GM23338 (cell line): Measurements from ENCODE around the gene MAN2A2. TPM values are rescaled to one million over a fixed set of nuclear protein-coding genes. Genes with fewer than 3 reads are reported as not detected.

Experiments used
- ATAC-seq: fragments of 200-7000 bp; cut with Tn5 transposase; 3 replicates; pipeline ENCODE4 v1.9.1; 2020
- DNase-seq: peaks from one replicate; pipeline ENCODE4 v3.0.0-alpha.2; 2015; ENCODE audit warnings: low spot score
- H2AFZ ChIP-seq: fragments of 200-600 bp; sonication (generic); 2 replicates; pipeline ENCODE4 v1.8.0; 2016; ENCODE audit warnings: antibody characterized with exemption, mild to moderate bottlenecking, moderate library complexity
- H3F3A ChIP-seq: fragments of 200-600 bp; sonication (generic); replicated peaks from 2 replicates; pipeline ENCODE4 v1.8.0; 2017; ENCODE audit warnings: antibody characterized with exemption, mixed run types, low read depth
- H3K27ac ChIP-seq: fragments of 200-600 bp; sonication (generic); 2 replicates; pipeline ENCODE4 v1.6.1; 2016; ENCODE audit warnings: low read depth
- H3K27me3 ChIP-seq: fragments of 200-600 bp; sonication (generic); 2 replicates; pipeline ENCODE4 v1.8.0; 2016; ENCODE audit warnings: mild to moderate bottlenecking, mixed run types, moderate library complexity; ENCODE audit not compliant: insufficient read depth
- H3K36me3 ChIP-seq: fragments of 200-600 bp; sonication (generic); 2 replicates; pipeline ENCODE4 v1.8.0; 2016; ENCODE audit warnings: mild to moderate bottlenecking; ENCODE audit not compliant: insufficient read depth
- H3K4me1 ChIP-seq: fragments of 200-600 bp; sonication (generic); 2 replicates; pipeline ENCODE4 v1.8.0; 2016; ENCODE audit warnings: mild to moderate bottlenecking, moderate library complexity; ENCODE audit not compliant: insufficient read depth
- H3K4me2 ChIP-seq: fragments of 200-600 bp; sonication (generic); 2 replicates; pipeline ENCODE4 v1.7.1; 2017; ENCODE audit warnings: mixed run types
- H3K4me3 ChIP-seq: fragments of 200-600 bp; sonication (generic); 2 replicates; pipeline ENCODE4 v1.6.1; 2016; ENCODE audit warnings: mixed run types
- H3K79me2 ChIP-seq: fragments of 200-600 bp; sonication (generic); replicated peaks from 2 replicates; pipeline ENCODE4 v1.8.0; 2017; ENCODE audit warnings: mild to moderate bottlenecking; ENCODE audit not compliant: insufficient read depth
- H3K9me2 ChIP-seq: fragments of 200-600 bp; sonication (generic); 2 replicates; pipeline ENCODE4 v1.8.0; 2017; ENCODE audit not compliant: insufficient read depth
- H4K20me1 ChIP-seq: fragments of 200-600 bp; sonication (generic); replicated peaks from 2 replicates; pipeline ENCODE4 v1.8.0; 2017; ENCODE audit warnings: mild to moderate bottlenecking; ENCODE audit not compliant: insufficient read depth
- H3K27ac Mint-ChIP-seq: 2 replicates; pipeline ENCODE4 v1.8.0; 2020; ENCODE audit warnings: inconsistent platforms, mild to moderate bottlenecking, moderate library complexity, mixed read lengths
- H3K27me3 Mint-ChIP-seq: 3 replicates; pipeline ENCODE4 v1.8.0; 2022; ENCODE audit warnings: low read depth, mild to moderate bottlenecking, moderate library complexity, mixed read lengths, inconsistent platforms; ENCODE audit not compliant: insufficient read depth, poor library complexity
- H3K36me3 Mint-ChIP-seq: 3 replicates; pipeline ENCODE4 v1.8.0; 2021; ENCODE audit warnings: low read depth, mild to moderate bottlenecking, inconsistent platforms, moderate library complexity, mixed read lengths
- H3K4me1 Mint-ChIP-seq: 3 replicates; pipeline ENCODE4 v1.8.0; 2020; ENCODE audit warnings: mild to moderate bottlenecking, inconsistent platforms, mixed read lengths
- H3K4me3 Mint-ChIP-seq: 3 replicates; pipeline ENCODE4 v1.8.0; 2021; ENCODE audit warnings: moderate library complexity, mild to moderate bottlenecking, inconsistent platforms, mixed read lengths
- H3K9me3 Mint-ChIP-seq: 3 replicates; pipeline ENCODE4 v1.8.0; 2020; ENCODE audit warnings: moderate library complexity, mild to moderate bottlenecking, inconsistent platforms, mixed read lengths
- CREB1 ChIP-seq: fragments of 250-450 bp; sonication (Bioruptor Pico); IDR thresholded peaks from 2 replicates; pipeline ENCODE4 v1.5.0; 2020; ENCODE audit warnings: low read depth, mild to moderate bottlenecking, moderate library complexity
- EZH2 ChIP-seq: fragments of 200-600 bp; sonication (generic); IDR thresholded peaks from one replicate; pipeline ENCODE4 v1.8.0; 2017; ENCODE audit warnings: antibody characterized with exemption, mild to moderate bottlenecking, low read depth; ENCODE audit not compliant: unreplicated experiment
- EZH2phosphoT487 ChIP-seq: fragments of 200-600 bp; sonication (generic); IDR thresholded peaks from one replicate; pipeline ENCODE4 v1.8.1; 2018; ENCODE audit warnings: antibody characterized with exemption; ENCODE audit not compliant: unreplicated experiment
- JUNB ChIP-seq: IDR thresholded peaks from one replicate; pipeline ENCODE4 v1.6.1; 2016; ENCODE audit warnings: antibody characterized with exemption; ENCODE audit not compliant: unreplicated experiment
- NANOG ChIP-seq: IDR thresholded peaks from 2 replicates; pipeline ENCODE4 v1.6.1; 2016; ENCODE audit warnings: antibody characterized with exemption, borderline replicate concordance
- POLR2AphosphoS5 ChIP-seq: IDR thresholded peaks from 2 replicates; pipeline ENCODE4 v1.6.1; 2016; ENCODE audit warnings: antibody characterized with exemption, low read depth
- ZNF114 ChIP-seq: fragments of 250-450 bp; sonication (Bioruptor Pico); IDR thresholded peaks from 2 replicates; pipeline ENCODE4 v1.5.0; 2020; ENCODE audit warnings: mild to moderate bottlenecking, moderate library complexity
- ZNF331 ChIP-seq: fragments of 250-450 bp; sonication (Bioruptor Pico); IDR thresholded peaks from 2 replicates; pipeline ENCODE4 v1.5.0; 2020; ENCODE audit warnings: low read depth, mild to moderate bottlenecking, moderate library complexity
- polyA plus RNA-seq: library from polyadenylated mRNA; unstranded; fragments of >200 nt; fragmentation: Nextera tagmentation; extraction: Ambion mirVana; gene quantifications from 2 replicates; pipeline ENCODE4 v1.2.1, GENCODE V29; 2016
- total RNA-seq: library from RNA; depleted of rRNA; stranded (reverse); fragments of >200 nt; shearing (Covaris generic); gene quantifications from 2 replicates; pipeline ENCODE4 v1.2.3, GENCODE V29; 2014
- TF ChIP-seq, protein P1 (sequence below), 2 experiments: fragments of 200-600 bp in 1 of 2; sonication (generic) in 1 of 2; conservative IDR thresholded peaks; 2 replicates each; pipeline versions ENCODE4 v1.5.1 to v1.6.1; 2016 to 2017; ENCODE audit warnings: antibody characterized with exemption in 2 of 2, low read depth in 2 of 2, mild to moderate bottlenecking in 2 of 2, moderate library complexity in 1 of 2
- TF ChIP-seq, protein P2 (sequence below): IDR thresholded peaks from one replicate; pipeline ENCODE4 v1.6.1; 2018; ENCODE audit warnings: antibody characterized with exemption; ENCODE audit not compliant: unreplicated experiment

Gene MAN2A2
- total and polyA plus RNA-seq, 2 experiments from 2014 or later = 8.2 to 17.1 TPM

DNA sequence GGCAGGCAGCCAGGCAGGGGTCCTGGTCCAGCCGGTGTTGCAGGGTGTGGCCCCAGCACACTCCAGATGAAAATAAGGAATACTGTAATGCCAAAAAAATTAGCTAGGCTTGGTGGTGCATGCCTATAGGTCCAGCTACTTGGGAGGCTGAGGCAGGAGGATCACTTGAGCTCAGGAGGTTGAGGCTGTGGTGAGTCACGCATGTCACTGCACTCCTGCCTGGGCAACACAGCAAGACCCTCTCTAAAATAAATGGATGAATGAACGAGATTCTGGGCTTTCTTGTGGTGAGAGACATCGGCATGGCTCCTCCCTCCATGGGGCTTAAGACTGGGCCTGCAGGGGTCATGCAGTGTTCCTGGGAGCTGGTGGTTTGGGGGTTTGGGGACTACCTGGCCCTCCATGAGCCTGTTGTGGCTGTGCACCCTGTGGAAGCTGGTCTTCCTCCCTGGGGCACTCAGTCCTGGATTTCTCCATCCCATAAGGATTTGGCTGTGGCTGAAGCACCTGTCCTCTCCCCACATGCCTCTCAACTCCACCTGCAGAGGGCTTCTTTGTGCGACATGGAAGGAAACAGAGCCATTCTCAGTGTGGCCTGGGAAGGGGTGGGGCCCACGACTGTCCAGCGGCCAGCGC is 44.0 kb downstream of the MAN2A2 start:
- Histone ChIP-seq H3K79me2 (no peaks in the 10 kb centered on the region), H3F3A (no peaks in the 10 kb centered on the region), H3K4me1 (no peaks in the 10 kb centered on the region), H3K36me3 (peaks cover 14% of the 10 kb centered on the region; the same call in 1 of the 2 replicates), H3K4me3 (no peak overlapping the region), H2AFZ (no peak overlapping the region), H3K9me2 (no peaks in the 10 kb centered on the region), H3K27me3 (no peaks in the 10 kb centered on the region), H3K4me2 (no peak overlapping the region), H3K27ac (no peak overlapping the region), H4K20me1 (no peaks in the 10 kb centered on the region; the same call in 1 of the 2 replicates)
- H3K4me1 Mint-ChIP-seq = no peaks in the 10 kb centered on the region
- TF ChIP-seq, protein P1, sequence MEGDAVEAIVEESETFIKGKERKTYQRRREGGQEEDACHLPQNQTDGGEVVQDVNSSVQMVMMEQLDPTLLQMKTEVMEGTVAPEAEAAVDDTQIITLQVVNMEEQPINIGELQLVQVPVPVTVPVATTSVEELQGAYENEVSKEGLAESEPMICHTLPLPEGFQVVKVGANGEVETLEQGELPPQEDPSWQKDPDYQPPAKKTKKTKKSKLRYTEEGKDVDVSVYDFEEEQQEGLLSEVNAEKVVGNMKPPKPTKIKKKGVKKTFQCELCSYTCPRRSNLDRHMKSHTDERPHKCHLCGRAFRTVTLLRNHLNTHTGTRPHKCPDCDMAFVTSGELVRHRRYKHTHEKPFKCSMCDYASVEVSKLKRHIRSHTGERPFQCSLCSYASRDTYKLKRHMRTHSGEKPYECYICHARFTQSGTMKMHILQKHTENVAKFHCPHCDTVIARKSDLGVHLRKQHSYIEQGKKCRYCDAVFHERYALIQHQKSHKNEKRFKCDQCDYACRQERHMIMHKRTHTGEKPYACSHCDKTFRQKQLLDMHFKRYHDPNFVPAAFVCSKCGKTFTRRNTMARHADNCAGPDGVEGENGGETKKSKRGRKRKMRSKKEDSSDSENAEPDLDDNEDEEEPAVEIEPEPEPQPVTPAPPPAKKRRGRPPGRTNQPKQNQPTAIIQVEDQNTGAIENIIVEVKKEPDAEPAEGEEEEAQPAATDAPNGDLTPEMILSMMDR (conservative IDR thresholded peaks at IDR 0.05; ENCODE audit: low read depth in 2 of 2) = no peak
- TF ChIP-seq EZH2 = no peak
- no peak for TF ChIP-seq CREB1
- no peak for TF ChIP-seq JUNB
- TF ChIP-seq POLR2AphosphoS5 = no peak
- no peak overlapping the region for H3K4me3 Mint-ChIP-seq
- H3K9me3 Mint-ChIP-seq = no peaks in the 10 kb centered on the region
- no peak; the same call in 2 of the 3 replicates for ATAC-seq
- peaks cover 75% of the 10 kb centered on the region for H3K36me3 Mint-ChIP-seq
- no peak for DNase-seq
- H3K27ac Mint-ChIP-seq = no peak overlapping the region
- H3K27me3 Mint-ChIP-seq = peaks cover 4% of the 10 kb centered on the region

GRCh38 chr15:90947577-90948357 is 44.7 kb downstream of the MAN2A2 start:
- Histone ChIP-seq H4K20me1 (no peaks in the 10 kb centered on the region; the same call in 1 of the 2 replicates), H3K36me3 (peaks cover 14% of the 10 kb centered on the region; the same call in 1 of the 2 replicates)
- TF ChIP-seq JUNB = no peak

DNA sequence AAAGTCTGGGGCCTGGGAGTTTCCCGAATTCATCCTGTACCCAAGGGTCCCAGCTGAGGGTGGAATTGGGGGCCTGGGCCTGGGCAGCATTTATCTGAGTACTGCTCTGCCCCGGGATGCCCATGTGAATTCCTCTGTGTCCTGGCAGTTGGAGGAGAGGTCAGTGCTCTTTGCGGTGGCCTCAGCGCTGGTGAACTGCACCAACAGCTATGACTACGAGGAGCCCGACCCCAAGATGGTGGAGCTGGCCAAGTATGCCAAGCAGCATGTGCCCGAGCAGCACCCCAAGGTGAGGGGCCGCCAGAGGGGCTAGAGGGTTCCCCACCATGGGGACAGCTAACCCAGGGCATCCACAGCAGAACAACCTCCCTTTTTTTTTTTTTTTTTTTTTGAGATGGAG is 45.4 kb downstream of the MAN2A2 start:
- H3K9me2 ChIP-seq = no peaks in the 10 kb centered on the region
- ATAC-seq = no peak
- TF ChIP-seq EZH2 (no peak), ZNF331 (CRISPR knock-in tag) (no peak), ZNF114 (CRISPR knock-in tag) (no peak), POLR2AphosphoS5 (no peak), EZH2phosphoT487 (no peak), NANOG (no peak), JUNB (no peak), CREB1 (no peak)
- TF ChIP-seq, protein P2, sequence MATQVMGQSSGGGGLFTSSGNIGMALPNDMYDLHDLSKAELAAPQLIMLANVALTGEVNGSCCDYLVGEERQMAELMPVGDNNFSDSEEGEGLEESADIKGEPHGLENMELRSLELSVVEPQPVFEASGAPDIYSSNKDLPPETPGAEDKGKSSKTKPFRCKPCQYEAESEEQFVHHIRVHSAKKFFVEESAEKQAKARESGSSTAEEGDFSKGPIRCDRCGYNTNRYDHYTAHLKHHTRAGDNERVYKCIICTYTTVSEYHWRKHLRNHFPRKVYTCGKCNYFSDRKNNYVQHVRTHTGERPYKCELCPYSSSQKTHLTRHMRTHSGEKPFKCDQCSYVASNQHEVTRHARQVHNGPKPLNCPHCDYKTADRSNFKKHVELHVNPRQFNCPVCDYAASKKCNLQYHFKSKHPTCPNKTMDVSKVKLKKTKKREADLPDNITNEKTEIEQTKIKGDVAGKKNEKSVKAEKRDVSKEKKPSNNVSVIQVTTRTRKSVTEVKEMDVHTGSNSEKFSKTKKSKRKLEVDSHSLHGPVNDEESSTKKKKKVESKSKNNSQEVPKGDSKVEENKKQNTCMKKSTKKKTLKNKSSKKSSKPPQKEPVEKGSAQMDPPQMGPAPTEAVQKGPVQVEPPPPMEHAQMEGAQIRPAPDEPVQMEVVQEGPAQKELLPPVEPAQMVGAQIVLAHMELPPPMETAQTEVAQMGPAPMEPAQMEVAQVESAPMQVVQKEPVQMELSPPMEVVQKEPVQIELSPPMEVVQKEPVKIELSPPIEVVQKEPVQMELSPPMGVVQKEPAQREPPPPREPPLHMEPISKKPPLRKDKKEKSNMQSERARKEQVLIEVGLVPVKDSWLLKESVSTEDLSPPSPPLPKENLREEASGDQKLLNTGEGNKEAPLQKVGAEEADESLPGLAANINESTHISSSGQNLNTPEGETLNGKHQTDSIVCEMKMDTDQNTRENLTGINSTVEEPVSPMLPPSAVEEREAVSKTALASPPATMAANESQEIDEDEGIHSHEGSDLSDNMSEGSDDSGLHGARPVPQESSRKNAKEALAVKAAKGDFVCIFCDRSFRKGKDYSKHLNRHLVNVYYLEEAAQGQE = no peak
- H3K27me3 Mint-ChIP-seq = peaks cover 7% of the 10 kb centered on the region
- H3F3A ChIP-seq = no peaks in the 10 kb centered on the region
- no peaks in the 10 kb centered on the region for H3K4me1 Mint-ChIP-seq
- no peaks in the 10 kb centered on the region for H3K9me3 Mint-ChIP-seq
- H3K27me3 ChIP-seq = no peaks in the 10 kb centered on the region
- no peak overlapping the region for H3K4me2 ChIP-seq
- peaks cover 14% of the 10 kb centered on the region; the same call in 1 of the 2 replicates for H3K36me3 ChIP-seq
- peaks cover 73% of the 10 kb centered on the region for H3K36me3 Mint-ChIP-seq
- no peaks in the 10 kb centered on the region for H3K79me2 ChIP-seq
- no peak for DNase-seq
- no peaks in the 10 kb centered on the region for H3K4me1 ChIP-seq
- H3K27ac ChIP-seq = no peak overlapping the region
- no peak overlapping the region for H3K4me3 Mint-ChIP-seq
- no peak overlapping the region for H2AFZ ChIP-seq
- H3K4me3 ChIP-seq = no peak overlapping the region
- no peak overlapping the region for H3K27ac Mint-ChIP-seq
- H4K20me1 ChIP-seq = no peaks in the 10 kb centered on the region

More at GRCh38 chr15:90947577-90948357, 44.7 kb downstream of the MAN2A2 start:
- H2AFZ ChIP-seq = no peak overlapping the region
- H3K27ac ChIP-seq = no peak overlapping the region
- ATAC-seq (no peak), DNase-seq (no peak)
- Mint-ChIP-seq H3K4me3 (no peak overlapping the region), H3K4me1 (no peaks in the 10 kb centered on the region), H3K9me3 (no peaks in the 10 kb centered on the region), H3K27me3 (peaks cover 7% of the 10 kb centered on the region), H3K36me3 (peaks cover 74% of the 10 kb centered on the region), H3K27ac (no peak overlapping the region)
- H3F3A ChIP-seq = no peaks in the 10 kb centered on the region
- H3K9me2 ChIP-seq = no peaks in the 10 kb centered on the region
- H3K27me3 ChIP-seq = no peaks in the 10 kb centered on the region
- H3K4me1 ChIP-seq = no peaks in the 10 kb centered on the region
- H3K79me2 ChIP-seq = no peaks in the 10 kb centered on the region
- no peak overlapping the region for H3K4me3 ChIP-seq
- no peak overlapping the region for H3K4me2 ChIP-seq
